Endothelial cell of umbilical vein (primary cell): ENCODE data around the gene RETREG3.

Source experiments
- CTCF ChIP-seq, 2 donors: IDR thresholded peaks; 1 replicate in 1 of 2; 2 replicates in 1 of 2; pipeline ENCODE4 v1.5.1; 2011; ENCODE audit warnings: low read length in 2 of 2, mild to moderate bottlenecking in 2 of 2, moderate library complexity in 2 of 2, control low read depth in 1 of 2, inconsistent platforms in 1 of 2, low read depth in 1 of 2; ENCODE audit not compliant: insufficient read depth in 1 of 2; ENCODE audit errors: extremely low read depth in 1 of 2
- EZH2 ChIP-seq: IDR thresholded peaks from 2 replicates; pipeline ENCODE4 v1.6.1; 2012; ENCODE audit warnings: borderline replicate concordance, low read depth, mild to moderate bottlenecking, moderate library complexity, low read length, inconsistent platforms; ENCODE audit not compliant: severe bottlenecking
- GATA2 ChIP-seq: IDR thresholded peaks from 2 replicates; pipeline ENCODE4 v1.7.0; 2011; ENCODE audit warnings: low read depth, mild to moderate bottlenecking, moderate library complexity, mixed read lengths, low read length; ENCODE audit not compliant: insufficient read length, insufficient read depth
- MYC ChIP-seq: IDR thresholded peaks from one replicate; pipeline ENCODE4 v1.6.1; 2011; ENCODE audit warnings: mild to moderate bottlenecking, low read depth, low read length
- POLR2A ChIP-seq: IDR thresholded peaks from 2 replicates; pipeline ENCODE4 v1.6.1; 2012; ENCODE audit warnings: low read depth, mild to moderate bottlenecking, control low read depth, low read length
- TF ChIP-seq, protein P1 (sequence below): IDR thresholded peaks from 2 replicates; pipeline ENCODE4 v1.6.1; 2011; ENCODE audit not compliant: insufficient read depth, insufficient read length

DNA sequence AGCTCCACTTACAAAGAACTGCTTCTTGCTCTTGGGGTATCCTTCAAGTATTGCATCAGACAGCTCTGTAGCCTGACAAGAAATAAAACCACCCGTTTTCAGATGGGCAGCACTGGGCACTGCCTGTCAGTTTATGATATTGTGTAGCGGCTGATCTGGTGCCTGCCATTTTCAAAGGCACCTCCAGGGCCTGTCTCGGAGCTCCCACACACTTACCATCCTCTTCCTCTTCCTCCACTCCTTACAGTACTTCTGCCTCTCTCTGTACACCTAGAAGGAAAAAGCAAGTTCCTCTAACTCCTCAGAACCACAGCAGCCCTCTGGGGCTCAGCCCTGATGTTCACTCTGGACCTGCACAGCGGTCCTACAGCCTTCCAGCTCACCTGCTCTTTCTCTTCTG, 36.1 kb downstream of the RETREG3 start:
- TF ChIP-seq CTCF (IDR thresholded peaks at IDR 0.05; ENCODE audit: extremely low read depth in 1 of 2, insufficient read depth in 1 of 2, low read depth in 1 of 2, low read length in 2 of 2) (no peak), POLR2A (no peak), EZH2 (no peak), MYC (no peak), GATA2 (no peak)
- TF ChIP-seq, protein P1, sequence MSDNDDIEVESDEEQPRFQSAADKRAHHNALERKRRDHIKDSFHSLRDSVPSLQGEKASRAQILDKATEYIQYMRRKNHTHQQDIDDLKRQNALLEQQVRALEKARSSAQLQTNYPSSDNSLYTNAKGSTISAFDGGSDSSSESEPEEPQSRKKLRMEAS, result no peak
